Nephron (organoid): ENCODE results near the gene CADM4.
A peak's percentile ranks its signal among the peaks of the same experiment; 100 is the strongest.

Source experiments
- H3K27ac Mint-ChIP-seq, 3 experiments: 2 replicates each; pipeline ENCODE4 v1.8.0; 2020; ENCODE audit warnings: mixed read lengths in 3 of 3, mild to moderate bottlenecking in 2 of 3, moderate library complexity in 1 of 3
- H3K27me3 Mint-ChIP-seq: 2 replicates; pipeline ENCODE4 v1.8.0; 2021; ENCODE audit warnings: low read depth, mild to moderate bottlenecking, moderate library complexity, mixed read lengths
- H3K36me3 Mint-ChIP-seq: 2 replicates; pipeline ENCODE4 v1.8.0; 2020; ENCODE audit warnings: low read depth, mixed read lengths
- H3K4me1 Mint-ChIP-seq: 2 replicates; pipeline ENCODE4 v1.8.0; 2020; ENCODE audit warnings: mixed read lengths
- H3K4me3 Mint-ChIP-seq, 3 experiments: 2 replicates each; pipeline ENCODE4 v1.8.0; 2020; ENCODE audit warnings: mild to moderate bottlenecking in 3 of 3, mixed read lengths in 3 of 3, moderate library complexity in 2 of 3
- H3K9me3 Mint-ChIP-seq: 2 replicates; pipeline ENCODE4 v1.8.0; 2020; ENCODE audit warnings: mixed read lengths
- CTCF ChIP-seq, 3 experiments: fragments of 200-600 bp; sonication (generic); IDR thresholded peaks; one replicate each; pipeline ENCODE4 v1.5.0; 2021; ENCODE audit warnings: antibody characterized with exemption in 3 of 3; ENCODE audit not compliant: unreplicated experiment in 3 of 3

The CADM4 gene

GRCh38 chr19:43660301-43660970 lies 20.8 kb upstream of the CADM4 start:
- Mint-ChIP-seq H3K27ac (peak overlapping the region in 2 of 3 experiments; percentile 31 to 82), H3K4me3 (no peak overlapping the region), H3K36me3 (peaks cover 70% of the 10 kb centered on the region), H3K4me1 (peaks cover 8% of the 10 kb centered on the region), H3K27me3 (peaks cover 3% of the 10 kb centered on the region), H3K9me3 (peaks cover 11% of the 10 kb centered on the region)
- no peak for TF ChIP-seq CTCF (IDR thresholded peaks at IDR 0.05; ENCODE audit: unreplicated experiment in 3 of 3)

GRCh38 chr19:43658494-43658893 lies 18.8 kb upstream of the CADM4 start:
- peaks cover 8% of the 10 kb centered on the region for H3K4me1 Mint-ChIP-seq
- H3K9me3 Mint-ChIP-seq: peaks cover 11% of the 10 kb centered on the region
- H3K4me3 Mint-ChIP-seq: no peak overlapping the region
- peaks cover 68% of the 10 kb centered on the region for H3K36me3 Mint-ChIP-seq
- TF ChIP-seq CTCF (IDR thresholded peaks at IDR 0.05; ENCODE audit: unreplicated experiment in 3 of 3): no peak
- H3K27ac Mint-ChIP-seq: no peak overlapping the region
- H3K27me3 Mint-ChIP-seq: peaks cover 3% of the 10 kb centered on the region

- no peak overlapping the region for H3K4me3 Mint-ChIP-seq
- TF ChIP-seq CTCF (IDR thresholded peaks at IDR 0.05; ENCODE audit: unreplicated experiment in 3 of 3): no peak
- peaks cover 11% of the 10 kb centered on the region for H3K9me3 Mint-ChIP-seq
- H3K27ac Mint-ChIP-seq: no peak overlapping the region
- peaks cover 3% of the 10 kb centered on the region for H3K27me3 Mint-ChIP-seq
- H3K4me1 Mint-ChIP-seq: peaks cover 8% of the 10 kb centered on the region
- peaks cover 65% of the 10 kb centered on the region for H3K36me3 Mint-ChIP-seq
These were observed 18.4 kb upstream of the CADM4 start for GRCh38 chr19:43658001-43658400.

GRCh38 chr19:43656436-43656835 lies 16.8 kb upstream of the CADM4 start:
- Mint-ChIP-seq H3K27me3 (peaks cover 3% of the 10 kb centered on the region), H3K9me3 (peaks cover 11% of the 10 kb centered on the region), H3K36me3 (peaks cover 58% of the 10 kb centered on the region), H3K4me3 (no peak overlapping the region), H3K27ac (no peak overlapping the region), H3K4me1 (peaks cover 13% of the 10 kb centered on the region)
- no peak for TF ChIP-seq CTCF (IDR thresholded peaks at IDR 0.05; ENCODE audit: unreplicated experiment in 3 of 3)

- Mint-ChIP-seq H3K4me1 (peaks cover 5% of the 10 kb centered on the region), H3K9me3 (no peaks in the 10 kb centered on the region)
These were observed 12.9 kb upstream of the CADM4 start for GRCh38 chr19:43652546-43652874.

More at GRCh38 chr19:43652546-43652874, 12.9 kb upstream of the CADM4 start:
- peaks cover 37% of the 10 kb centered on the region for H3K36me3 Mint-ChIP-seq
- peak overlapping the region in 1 of 3 experiments; percentile 49 for H3K27ac Mint-ChIP-seq
- H3K4me3 Mint-ChIP-seq: no peak overlapping the region
- peak in 1 of 3 experiments; percentile 28 for TF ChIP-seq CTCF (IDR thresholded peaks at IDR 0.05; ENCODE audit: unreplicated experiment in 3 of 3)
- H3K27me3 Mint-ChIP-seq: no peaks in the 10 kb centered on the region
